PFSK-1 (cell line): ENCODE measurements around the gene IGFN1.

Source experiments
- FOXP2 ChIP-seq: optimal IDR thresholded peaks from 2 replicates; pipeline ENCODE3; 2011; ENCODE audit warnings: borderline replicate concordance, control low read depth, inconsistent platforms; ENCODE audit not compliant: insufficient read depth; ENCODE audit errors: extremely low read length, extremely low read depth
- POLR2AphosphoS5 ChIP-seq: IDR thresholded peaks from 2 replicates; pipeline ENCODE4 v1.6.1; 2012; ENCODE audit warnings: low read depth, mild to moderate bottlenecking, control low read depth, low read length, moderate library complexity
- SIN3A ChIP-seq: IDR thresholded peaks from 2 replicates; pipeline ENCODE4 v1.6.1; 2012; ENCODE audit warnings: mild to moderate bottlenecking, low read length, moderate library complexity, borderline replicate concordance; ENCODE audit not compliant: insufficient read depth
- TAF1 ChIP-seq: IDR thresholded peaks from 2 replicates; pipeline ENCODE4 v1.6.1; 2012; ENCODE audit warnings: low read length, control low read depth, borderline replicate concordance; ENCODE audit not compliant: insufficient read depth
- TF ChIP-seq, protein P1 (sequence below), 2 experiments: IDR thresholded peaks; 2 replicates each; pipeline versions ENCODE4 v1.6.1 to v1.8.0; 2011 to 2012; ENCODE audit warnings: low read depth in 2 of 2, low read length in 2 of 2, control low read depth in 1 of 2, inconsistent platforms in 1 of 2, mild to moderate bottlenecking in 1 of 2, moderate library complexity in 1 of 2; ENCODE audit not compliant: insufficient read depth in 1 of 2

IGFN1 gene

DNA sequence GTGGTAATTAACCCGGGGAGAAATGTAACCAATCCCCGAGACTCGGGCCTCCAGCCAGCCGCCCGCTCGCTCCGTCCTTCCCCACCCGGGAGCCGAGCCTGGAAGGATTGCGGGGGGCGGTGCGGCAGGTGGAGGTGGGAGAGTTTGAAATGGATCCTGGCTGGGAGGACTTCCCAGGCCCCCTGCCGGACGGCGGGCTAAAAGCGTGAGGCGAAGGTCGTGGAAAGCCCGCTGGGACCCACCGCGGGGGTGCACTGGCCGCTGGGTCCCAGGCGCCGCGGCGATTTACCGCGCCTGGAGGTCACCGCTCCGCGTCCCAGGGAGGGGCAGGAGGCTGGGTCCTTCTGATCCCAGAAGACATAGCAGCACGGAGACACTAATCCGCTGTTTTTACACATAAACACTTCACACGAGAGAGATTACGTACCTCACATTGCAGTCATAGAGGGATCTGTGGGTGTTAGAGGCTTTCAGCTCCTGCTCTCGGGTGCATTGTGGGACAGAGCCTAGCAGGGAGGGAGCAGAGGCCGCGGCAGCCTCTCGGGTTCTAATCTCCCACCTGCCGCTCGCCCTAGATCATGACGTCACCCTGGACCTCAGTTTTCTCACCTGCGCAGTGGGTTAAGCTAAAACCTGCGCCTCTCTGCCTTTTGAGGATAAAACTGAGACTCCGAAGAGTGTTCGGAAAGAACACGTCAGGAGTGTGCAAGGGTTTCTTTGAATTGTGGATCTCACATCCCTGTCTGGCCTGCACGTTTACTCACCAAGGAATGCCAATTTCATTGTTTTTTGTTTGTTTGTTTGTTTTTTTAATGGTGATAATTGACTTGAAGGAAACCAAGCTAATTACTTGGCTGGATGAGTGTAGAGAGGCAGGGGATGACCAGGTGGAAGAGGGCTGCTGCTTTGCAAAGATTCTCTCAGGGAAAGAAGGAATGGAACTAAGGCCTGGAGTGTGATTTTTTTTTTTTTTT lies 19.3 kb upstream of the IGFN1 start:
- TF ChIP-seq, protein P1, sequence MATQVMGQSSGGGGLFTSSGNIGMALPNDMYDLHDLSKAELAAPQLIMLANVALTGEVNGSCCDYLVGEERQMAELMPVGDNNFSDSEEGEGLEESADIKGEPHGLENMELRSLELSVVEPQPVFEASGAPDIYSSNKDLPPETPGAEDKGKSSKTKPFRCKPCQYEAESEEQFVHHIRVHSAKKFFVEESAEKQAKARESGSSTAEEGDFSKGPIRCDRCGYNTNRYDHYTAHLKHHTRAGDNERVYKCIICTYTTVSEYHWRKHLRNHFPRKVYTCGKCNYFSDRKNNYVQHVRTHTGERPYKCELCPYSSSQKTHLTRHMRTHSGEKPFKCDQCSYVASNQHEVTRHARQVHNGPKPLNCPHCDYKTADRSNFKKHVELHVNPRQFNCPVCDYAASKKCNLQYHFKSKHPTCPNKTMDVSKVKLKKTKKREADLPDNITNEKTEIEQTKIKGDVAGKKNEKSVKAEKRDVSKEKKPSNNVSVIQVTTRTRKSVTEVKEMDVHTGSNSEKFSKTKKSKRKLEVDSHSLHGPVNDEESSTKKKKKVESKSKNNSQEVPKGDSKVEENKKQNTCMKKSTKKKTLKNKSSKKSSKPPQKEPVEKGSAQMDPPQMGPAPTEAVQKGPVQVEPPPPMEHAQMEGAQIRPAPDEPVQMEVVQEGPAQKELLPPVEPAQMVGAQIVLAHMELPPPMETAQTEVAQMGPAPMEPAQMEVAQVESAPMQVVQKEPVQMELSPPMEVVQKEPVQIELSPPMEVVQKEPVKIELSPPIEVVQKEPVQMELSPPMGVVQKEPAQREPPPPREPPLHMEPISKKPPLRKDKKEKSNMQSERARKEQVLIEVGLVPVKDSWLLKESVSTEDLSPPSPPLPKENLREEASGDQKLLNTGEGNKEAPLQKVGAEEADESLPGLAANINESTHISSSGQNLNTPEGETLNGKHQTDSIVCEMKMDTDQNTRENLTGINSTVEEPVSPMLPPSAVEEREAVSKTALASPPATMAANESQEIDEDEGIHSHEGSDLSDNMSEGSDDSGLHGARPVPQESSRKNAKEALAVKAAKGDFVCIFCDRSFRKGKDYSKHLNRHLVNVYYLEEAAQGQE (IDR thresholded peaks at IDR 0.05; ENCODE audit: insufficient read depth in 1 of 2, low read depth in 2 of 2, low read length in 2 of 2), result no peak
- TF ChIP-seq POLR2AphosphoS5 (no peak), TAF1 (no peak), SIN3A (no peak), FOXP2 (no peak)

DNA sequence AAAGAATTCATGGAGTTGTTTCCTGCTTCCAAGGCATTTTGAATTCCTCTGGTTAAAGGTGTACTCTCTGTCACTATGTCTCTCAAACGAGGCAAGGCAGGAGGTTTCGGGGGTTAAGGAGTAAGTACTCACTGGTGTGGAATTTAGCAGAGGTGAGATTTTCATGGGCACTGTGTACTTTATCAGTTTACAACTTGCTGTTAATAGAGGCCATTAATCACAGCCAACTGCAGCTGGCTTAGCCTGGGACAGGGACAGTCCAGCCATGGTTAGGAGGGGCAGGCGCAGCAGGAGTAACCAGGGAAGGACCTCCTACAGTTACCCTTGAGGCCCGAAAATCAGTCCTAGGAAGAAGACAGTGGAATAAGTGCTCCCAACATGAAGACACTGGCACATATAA lies 18.3 kb upstream of the IGFN1 start:
- TF ChIP-seq, protein P1 (IDR thresholded peaks at IDR 0.05; ENCODE audit: insufficient read depth in 1 of 2, low read depth in 2 of 2, low read length in 2 of 2), result no peak
- TF ChIP-seq FOXP2, result no peak
- TF ChIP-seq SIN3A, result no peak
- TF ChIP-seq TAF1, result no peak
- no peak for TF ChIP-seq POLR2AphosphoS5

DNA sequence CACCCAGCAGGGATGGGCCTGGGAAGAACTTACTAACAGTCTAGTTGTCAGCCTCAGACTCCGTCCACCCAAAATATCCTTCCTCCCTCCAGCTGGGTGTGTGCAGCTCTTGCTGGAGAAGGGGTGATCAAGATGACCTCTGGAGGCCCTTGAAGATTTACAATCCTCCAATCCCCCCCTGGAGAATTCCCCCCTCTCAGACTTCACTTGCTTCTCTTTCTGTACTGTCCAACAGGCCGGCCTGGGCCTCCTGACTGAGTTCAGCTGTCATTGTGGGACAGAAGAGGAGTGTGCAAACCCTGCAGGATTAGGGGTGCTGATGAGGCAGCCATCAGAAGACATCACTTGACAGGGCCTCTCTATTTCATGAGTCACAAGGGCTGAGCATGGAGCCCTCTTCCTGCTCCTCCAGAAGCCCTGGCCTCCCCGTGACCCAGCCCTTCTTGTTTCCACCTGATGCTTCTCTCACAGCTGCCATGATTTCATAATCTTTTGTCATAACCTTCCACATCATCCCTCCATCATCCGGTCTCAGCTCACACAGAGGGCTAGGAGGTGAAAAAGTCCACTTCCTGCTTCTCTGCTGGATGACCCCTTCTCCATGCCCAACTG lies 17.5 kb upstream of the IGFN1 start:
- TF ChIP-seq, protein P1 (IDR thresholded peaks at IDR 0.05; ENCODE audit: insufficient read depth in 1 of 2, low read depth in 2 of 2, low read length in 2 of 2), result no peak
- no peak for TF ChIP-seq FOXP2

DNA sequence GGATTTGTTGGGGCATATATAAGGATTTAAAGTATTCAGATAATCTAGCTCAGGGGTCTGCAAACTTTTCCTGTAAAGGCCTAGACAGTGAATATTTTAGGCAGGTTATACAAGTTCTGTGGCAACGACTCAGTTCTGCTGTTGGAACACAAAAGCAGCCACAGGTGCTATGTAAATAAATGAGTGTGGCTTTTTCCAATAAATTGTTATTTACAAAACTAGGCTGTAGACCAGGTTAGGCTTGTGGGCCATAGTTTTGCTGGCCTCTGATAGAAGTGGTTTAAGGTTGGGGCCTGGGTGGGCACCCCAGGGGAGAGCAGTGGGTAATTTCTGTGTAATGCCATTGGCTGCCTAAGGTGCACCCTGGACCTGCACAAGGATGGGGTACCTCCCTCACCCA lies 16.9 kb upstream of the IGFN1 start:
- TF ChIP-seq SIN3A (no peak), TAF1 (no peak), POLR2AphosphoS5 (no peak), FOXP2 (no peak)
- TF ChIP-seq, protein P1 (IDR thresholded peaks at IDR 0.05; ENCODE audit: insufficient read depth in 1 of 2, low read depth in 2 of 2, low read length in 2 of 2), result no peak
